Hematopoietic multipotent progenitor cell treated with erythropoietin and hydrocortisone succinate and interleukin-3 and kit ligand, for 8 days (in vitro differentiated cells): ENCODE measurements around the gene DIP2C.
"Not testable (repeated sequence)": the region's sequence is repeated elsewhere in the genome, so short reads cannot be mapped to it uniquely, and the experiment has no call there.

Experiments used
- DNase-seq: peaks from one replicate; pipeline ENCODE4 v3.0.0-alpha.2; 2015

The DIP2C gene

DNA sequence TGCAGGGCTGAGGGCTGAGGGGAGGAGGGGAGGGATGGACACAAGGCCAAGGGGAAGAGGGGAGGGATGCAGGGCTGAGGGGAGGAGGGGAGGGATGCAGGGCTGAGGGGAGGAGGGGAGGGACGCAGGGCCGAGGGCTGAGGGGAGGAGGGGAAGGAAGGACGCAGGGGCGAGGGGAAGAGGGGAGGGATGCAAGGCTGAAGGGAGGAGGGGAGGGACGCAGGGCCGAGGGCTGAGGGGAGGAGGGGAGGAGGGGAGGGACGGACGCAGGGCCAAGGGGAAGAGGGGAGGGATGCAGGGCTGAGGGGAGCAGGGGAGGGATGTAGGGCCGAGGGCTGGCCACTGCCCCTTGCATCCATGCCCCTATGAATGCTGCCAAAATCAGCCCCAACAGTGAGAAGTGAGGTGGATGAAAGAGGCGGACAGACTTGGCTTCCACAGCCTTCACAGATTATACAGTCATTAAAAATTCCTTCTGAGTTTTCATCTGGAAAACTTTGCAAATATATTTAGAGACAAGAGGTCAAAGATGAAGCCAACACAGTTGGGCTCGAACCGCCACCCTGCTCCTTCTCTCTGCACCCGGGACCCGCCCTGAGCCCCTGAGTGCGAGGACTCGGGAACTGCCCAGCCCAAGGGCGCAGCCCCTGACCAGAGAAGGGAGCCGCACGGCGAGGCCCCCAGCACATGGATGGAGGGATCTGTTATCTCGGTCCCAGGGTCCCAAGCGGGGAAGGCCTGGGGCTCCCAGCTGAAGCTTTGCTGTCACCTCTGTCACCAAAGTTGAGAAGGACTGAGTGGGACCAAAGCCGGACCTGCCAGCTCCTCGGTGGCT lies 65.8 kb downstream of the DIP2C start:
- DNase-seq = no peak

DNA sequence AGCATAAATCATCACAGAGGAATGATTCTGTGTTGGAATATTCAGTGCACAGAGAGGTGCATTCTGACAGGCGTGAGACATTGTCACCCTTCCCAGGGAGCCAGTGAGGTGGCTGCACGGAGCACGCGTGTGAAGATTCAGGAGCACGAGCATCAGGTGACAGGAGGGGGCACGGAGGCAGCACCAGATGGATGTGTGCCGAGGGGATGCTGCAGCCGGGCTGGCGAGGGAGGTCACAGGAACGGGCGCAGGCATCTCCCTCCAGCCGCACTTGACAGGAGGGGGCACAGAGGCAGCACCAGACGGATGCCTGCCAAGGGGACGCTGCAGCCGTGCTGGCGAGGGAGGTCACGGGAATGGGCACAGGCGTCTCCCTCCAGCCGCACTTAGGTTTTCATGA lies 66.5 kb downstream of the DIP2C start:
- no peak for DNase-seq

DNA sequence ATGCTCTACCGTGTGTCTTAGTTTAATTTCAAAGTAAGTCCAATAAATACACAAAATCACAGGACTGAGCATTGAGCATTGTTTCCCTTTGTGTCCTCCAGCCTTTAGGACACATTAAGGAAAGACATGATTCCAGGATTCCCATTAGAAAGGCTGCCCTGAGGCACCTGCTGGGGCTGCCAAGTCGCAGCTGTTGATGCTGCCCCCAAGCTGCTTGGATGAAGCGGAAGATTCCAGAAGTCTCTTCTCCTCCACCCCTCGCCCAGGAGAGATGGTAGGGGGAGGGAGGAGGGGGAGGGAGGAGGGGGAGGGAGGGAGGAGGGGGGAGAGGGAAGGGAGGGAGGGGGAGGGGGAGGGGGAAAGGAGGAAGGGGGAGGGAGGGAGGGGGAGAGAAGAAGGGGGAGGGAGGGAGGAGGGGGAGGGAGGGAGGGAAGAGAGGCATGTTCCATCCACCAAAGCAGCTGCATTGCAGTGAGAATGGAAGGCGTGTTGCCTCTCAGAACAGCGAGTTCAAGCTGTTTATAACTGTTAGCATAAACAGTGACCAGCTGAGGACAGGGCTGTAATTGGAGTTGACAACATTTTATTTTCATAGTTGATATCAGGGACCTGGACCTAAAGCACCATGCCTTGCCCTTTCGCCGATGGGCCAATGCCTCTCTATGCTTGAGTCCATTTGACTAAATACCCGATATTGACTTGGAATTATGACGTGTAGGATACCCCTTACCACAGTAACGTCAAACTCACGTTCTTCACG lies 67.3 kb downstream of the DIP2C start:
- no peak for DNase-seq

DNA sequence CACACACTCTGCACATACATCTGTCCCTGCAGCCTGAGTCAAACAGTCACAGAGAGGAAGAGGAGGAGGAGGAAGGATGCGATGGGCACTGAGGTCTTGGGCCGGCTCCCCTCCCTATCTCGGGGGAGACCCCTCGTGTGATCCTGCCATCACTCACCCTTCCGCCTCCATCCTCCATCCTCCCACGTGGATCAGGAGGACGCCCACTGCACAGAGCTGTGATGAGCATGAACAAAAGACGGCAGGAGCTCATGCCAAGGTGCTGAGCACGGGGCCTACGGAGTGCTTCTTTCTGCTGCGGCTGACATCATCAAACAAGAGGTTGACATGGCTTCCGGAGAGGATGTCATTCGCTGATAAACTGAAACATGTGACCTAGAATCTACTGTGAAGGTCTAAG lies 68.0 kb downstream of the DIP2C start:
- DNase-seq = no peak

DNA sequence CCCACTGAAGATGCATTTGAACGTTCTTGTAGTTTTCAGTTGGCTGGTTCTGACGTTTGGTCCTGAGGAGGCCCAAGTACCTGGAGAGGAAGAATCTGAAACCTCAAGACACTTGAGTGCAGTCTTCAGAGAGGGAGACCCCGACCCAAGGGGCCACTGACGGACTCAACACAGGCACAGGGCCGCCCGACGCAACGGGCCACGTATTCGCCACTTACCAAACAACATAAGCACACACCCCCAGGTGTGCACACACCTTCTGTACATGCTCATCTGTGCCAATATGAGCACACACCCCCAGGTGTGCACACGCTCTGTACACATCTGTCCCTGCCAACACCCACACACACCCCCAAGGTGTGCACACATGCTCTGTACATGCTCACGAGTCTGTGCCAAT lies 68.5 kb downstream of the DIP2C start:
- no peak for DNase-seq

DNA sequence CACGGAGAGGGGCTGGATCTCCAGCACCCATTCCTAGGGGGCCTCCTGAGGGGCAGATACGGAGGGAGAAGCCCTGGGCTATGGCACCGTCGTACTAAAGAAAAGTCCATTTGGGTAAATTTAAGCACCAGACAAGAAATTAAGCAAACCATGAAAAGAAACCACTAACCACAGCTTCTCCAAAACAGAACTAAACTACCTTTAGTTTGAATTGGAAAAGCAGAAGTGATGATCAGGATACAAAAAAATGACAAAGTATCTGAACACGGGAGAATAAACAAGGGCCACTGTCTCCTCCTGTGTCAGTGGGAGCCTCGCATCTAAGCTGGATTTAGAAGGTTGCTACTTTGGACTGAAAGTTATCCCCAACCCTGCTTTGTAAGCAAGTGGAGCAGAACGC lies 69.1 kb downstream of the DIP2C start:
- no peak for DNase-seq

DNA sequence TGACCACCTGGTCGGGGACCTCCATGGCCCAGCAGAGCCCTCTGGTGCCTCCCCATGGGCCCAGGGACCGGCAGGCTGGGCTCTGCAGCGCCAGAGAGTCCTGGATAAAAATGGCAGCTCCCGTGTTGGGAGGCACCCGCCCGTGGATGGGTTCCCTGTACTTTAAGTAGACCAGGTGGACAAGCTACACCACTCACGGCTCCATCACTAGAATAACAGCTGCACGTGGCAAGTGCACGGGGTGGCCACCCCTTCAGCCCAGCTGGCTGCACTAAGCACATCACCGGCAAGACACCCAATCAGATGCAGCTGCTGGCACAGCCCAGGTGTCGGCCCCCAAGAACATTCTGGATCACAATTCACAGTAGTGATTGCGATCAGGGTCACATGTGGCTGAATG lies 69.8 kb downstream of the DIP2C start:
- DNase-seq = no peak

DNA sequence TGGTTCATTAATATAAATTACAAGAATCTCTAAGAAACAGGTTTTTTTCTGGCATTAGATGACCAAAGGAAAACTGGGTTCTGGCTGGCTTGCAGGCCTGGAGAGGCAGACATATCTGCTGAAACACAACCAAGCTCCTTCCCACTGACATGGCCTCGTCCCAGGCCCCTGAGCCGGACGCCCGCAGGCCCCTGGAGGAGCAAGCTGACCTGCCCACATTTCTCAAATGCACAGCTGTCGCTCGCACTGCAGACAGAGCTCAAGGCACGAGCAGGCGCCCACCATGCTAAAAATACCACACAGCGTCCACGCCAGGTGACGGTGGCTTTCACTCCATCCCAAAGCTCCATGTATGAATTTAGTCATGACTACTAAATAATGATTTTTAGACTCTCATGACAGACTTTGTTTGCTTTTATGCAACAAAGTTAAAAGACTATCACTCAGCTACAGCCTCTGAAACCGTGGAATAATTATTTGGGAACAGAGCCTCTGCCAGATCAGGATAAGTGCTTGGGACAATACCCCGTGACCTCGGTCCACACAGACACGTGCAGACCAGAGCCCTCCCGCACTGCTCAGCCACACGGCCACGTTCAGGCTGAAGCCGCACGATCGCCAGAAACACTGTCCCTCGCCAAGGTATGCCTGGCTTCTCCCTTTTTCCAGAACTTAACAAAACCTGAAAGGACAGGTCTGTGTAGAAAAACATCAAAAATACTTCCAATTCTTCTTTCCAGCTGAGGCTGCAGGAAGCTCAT lies 71.1 kb downstream of the DIP2C start:
- DNase-seq = no peak

DNA sequence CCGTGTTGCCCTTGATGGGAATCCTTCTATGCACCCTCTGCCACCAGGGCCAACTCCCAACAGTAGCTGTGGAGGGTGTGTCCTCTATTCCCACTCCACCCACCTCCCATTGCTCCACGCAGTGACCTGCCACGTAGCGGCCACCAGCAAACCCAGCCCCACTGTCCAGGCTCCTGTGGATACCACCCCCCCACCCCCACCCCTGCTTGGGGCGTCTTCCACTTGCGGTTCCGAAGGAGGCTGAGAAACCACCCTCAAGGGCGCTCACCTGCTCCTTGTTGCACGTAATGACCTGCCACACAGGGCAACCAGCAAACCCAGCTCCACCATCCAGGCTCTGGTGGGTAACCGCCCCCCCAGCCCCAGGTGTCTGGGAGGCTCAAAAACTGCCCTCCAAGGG lies 72.0 kb downstream of the DIP2C start:
- DNase-seq = no peak

DNA sequence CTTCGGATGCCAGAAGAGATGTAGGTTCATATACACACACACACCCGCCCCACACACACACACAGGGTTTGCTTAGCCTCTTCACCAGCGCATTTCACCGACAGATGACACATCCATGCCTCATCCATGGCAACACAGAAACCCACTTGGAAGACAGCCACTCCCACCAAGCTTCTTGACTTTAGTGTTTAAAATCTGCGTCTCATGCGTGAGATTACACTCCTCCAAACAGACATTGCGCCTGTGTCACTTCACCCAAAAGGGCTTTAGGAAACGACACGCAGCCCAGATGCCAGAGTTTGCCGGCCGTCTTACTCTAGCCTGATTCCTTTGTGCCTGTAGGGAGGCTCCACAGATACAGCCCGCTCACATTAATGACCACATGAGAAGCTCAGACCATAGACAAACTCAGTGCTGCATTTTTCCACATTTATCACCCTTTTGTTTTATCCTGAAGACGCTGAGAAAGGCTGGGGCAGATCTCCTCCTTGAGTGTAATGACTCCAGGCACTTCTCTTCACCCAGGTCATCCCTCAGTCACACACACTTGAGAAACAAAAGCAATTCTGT lies 73.8 kb downstream of the DIP2C start:
- DNase-seq = no peak

DNA sequence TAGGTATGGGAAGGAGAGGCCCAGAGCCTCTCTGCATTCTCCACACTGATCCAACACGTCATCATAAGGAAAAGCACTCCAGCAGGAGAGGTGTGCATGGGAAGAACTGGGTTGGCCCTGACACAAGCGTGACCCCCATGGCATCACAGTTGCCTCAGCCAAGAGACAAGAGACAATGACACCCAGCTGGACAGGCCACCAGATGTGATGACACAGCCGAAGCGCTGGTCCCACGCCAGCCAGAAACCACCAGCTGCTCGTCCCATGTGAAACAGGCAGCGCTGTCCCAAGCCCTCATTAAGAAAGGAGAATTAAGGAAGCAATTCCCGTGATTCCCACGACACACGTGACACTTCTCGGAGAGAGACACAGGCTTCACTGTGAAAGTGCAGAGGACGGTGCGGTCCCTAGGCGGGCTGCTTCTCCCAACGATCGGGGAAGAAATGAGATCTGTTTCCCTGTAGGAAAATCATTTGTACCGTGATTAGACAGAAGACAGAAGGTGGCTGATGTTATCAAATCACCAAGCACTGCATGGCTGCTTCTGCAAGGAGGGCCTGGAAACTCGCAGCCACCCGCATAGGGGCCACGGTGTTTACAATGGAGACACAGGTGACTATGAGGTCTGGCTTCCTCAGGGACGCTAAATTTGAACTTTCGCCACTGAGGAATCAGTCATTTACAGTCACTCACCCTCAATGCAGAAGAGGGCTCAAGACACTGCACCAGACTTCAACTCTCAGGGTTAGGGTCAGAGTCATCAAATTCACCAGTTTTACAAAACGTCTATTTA lies 74.5 kb downstream of the DIP2C start:
- no peak for DNase-seq

DNA sequence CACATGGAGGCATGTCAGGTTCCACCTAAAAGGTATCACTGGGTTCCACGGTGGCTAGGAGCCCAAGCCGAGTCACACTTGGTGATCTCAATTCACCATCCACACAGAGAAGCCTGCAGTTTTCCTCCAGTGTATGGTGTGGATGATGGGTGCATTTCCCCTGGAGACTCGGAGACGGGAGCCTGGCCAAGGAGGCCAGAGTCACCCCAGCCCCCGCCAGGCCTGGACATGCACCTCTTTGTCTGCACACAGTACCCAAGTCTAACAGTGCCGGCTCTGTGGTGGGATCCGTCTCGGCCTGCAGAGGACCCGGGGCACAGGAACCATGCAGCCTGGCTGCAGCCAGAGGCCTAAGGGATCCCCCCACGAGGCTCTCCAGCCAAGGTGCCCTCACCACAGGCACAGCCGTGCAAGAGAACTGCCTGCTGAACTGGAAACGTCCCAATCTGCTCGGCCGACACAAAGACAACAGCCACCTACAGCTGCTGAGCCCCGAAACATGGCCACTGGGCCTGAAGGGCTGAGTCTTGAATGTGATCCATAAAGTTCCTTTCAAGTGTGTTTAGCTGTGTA lies 75.2 kb downstream of the DIP2C start:
- DNase-seq = no peak

DNA sequence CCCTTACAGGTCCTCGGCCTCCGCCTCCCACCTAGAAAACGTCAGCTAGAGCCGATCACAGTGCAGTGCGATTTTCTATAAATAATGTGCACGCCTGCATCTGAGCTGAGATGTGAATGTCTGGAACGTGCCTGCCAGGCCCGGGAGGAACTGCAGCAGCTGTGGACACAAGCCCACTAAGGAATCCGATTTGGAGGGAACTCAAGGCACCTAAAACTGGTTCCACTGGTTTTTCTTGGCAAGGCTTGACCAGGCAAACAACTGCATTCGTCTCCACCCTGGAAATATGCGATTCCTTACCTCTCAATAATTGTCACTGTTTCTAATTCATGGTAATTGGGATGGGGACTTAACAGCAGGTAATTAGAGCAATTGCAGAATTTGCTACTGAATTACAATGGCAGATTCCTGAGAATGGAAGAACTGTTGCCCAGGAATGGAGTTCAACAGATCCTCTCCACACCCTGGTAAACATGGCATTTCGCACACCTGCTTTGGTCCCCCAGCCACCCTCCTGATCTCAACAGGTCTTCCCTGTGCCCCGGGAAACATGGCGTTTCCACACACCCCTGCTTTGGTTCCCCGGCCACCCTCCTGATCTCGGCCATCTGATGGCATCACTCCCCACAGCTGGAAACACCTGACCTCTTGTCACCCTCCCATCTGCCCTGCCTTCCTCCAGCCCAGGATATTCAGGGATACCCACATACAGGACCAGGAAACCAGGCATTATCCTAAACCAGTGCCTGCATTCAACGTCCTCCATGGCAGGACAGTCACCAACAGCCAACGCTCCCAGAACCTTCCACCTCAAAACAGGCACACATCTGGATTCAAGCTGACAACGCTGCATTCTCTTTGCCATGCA lies 76.0 kb downstream of the DIP2C start:
- no peak for DNase-seq

DNA sequence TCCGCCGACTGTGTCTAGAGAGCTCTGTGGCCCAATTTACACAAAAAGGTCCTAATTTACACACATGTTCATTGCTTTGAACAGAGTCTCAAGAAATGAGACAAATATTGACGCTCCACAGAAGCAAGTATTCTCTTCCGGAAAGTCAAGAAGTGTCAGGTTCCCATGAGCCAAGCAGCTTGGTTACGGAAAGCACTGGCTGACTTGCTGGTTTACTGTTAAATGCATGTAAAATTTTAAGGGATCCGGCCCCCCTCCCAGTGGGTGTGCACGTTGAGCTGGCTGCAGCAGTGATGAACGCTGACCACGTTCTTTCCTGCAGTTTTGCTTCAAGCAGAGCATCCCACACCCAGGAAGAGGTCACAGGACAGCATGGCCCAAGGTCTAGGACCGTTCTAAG lies 76.8 kb downstream of the DIP2C start:
- DNase-seq = no peak

DNA sequence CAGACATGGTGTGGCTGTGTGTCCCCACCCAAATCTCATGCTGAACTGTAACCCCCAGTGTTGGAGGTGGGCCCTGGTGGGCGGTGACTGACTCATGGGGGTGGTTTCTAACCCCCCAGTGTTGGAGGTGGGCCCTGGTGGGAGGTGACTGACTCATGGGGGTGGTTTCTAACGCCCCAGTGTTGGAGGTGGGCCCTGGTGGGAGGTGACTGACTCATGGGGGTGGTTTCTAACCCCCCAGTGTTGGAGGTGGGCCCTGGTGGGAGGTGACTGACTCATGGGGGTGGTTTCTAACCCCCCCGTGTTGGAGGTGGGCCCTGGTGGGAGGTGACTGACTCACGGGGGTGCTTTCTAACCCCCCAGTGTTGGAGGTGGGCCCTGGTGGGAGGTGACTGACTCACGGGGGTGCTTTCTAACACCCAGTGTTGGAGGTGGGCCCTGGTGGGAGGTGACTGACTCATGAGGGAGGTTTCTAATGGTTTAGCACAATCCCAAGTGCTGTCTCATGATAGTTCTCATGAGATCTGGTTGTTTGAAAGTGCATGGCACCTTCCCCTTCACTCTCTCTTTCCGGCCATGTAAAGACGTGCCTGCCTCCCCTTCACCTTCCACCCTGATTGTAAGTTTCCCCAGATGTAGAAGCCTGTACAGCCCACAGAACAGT lies 78.7 kb downstream of the DIP2C start:
- DNase-seq = not testable (repeated sequence)

DNA sequence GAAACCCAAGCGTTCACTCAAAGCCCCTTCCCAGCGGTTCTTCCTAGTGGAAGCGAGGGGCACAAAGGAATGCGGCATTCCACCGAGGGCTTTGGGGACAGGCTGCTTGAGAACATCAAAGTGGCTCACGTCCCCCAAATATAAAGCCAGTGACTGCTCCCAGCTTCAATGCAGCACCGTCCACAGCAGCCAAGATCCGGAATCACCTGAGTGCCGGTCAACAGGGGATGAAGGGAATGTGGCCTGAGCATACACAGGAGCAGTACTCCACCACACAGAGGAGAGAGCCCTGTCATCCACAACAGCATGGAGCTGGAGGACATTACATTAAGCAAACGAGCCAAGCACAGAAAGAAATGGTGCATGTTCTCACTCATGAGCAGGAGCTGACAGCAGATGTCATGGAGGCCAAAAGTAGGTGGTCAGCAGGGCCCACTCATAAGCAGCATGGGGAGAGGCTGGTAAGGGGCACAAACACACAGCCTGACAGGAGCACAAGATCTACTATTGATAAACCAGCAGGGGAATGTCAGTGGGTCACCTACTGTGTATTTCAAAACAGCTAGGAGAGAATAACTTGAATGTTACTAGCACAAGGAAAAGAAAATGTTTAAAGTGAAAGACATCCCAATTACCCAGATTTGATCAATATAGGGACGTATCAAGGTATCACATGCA lies 79.5 kb downstream of the DIP2C start:
- DNase-seq = no peak

DNA sequence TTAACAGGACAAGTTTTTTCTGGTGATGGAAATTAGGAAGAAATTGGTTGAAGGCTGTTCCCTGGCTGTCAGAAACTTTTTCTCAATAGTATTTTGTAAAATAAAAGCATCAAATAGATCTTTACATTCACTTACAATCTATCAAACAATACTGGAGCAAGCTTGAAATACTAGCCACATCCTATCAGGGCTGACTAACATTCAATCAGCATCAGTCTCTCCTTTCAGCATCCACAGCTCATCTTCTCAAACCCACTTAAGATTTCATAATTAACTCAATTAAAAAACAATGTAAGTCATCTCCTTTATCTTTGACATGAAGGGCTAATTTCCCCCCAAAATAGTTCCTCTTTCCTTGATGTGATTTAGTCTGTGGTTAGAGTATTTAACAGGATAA lies 80.2 kb downstream of the DIP2C start:
- DNase-seq = no peak

DNA sequence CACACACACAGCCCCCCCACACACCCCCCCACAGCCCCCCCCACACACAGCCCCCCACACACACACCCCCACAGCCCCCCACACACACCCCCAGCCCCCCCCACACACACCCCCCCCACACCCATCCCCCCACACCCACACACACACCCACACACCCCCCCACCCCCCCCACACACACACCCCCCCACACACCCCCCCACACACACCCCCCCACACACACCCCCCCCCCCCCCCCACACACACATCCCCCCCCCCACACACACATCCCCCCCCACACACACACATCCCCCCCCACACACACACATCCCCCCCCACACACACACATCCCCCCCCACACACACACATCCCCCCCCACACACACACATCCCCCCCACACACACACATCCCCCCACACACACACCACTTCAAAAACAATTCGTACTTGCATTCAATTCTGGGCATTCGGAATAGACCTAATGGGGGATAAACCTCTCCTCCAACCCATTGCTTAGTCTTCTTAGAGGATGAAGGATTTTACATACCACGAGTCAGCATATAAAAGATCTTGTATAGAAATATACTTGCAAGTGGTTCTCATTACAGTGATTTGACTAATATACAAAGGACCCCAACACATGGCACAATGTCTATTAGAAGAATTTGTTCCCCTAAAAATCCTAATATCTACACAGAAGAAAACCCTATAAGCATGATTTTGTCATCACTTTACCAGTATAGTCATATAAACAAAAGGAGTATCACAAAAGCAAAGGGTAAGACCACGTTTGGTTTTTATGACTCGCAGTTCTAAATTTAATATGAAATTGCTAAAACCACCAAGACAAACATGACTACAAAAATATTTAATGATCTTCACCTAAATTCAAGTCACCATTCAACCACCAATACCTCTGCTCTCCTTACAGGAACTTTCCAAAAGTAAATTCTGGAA lies 80.9 kb downstream of the DIP2C start:
- DNase-seq = no peak
